ENCODE data around the gene PIGU.
"Not testable (repeated sequence)": the region's sequence is repeated elsewhere in the genome, so short reads cannot be mapped to it uniquely, and the experiment has no call there.

The PIGU gene

DNA sequence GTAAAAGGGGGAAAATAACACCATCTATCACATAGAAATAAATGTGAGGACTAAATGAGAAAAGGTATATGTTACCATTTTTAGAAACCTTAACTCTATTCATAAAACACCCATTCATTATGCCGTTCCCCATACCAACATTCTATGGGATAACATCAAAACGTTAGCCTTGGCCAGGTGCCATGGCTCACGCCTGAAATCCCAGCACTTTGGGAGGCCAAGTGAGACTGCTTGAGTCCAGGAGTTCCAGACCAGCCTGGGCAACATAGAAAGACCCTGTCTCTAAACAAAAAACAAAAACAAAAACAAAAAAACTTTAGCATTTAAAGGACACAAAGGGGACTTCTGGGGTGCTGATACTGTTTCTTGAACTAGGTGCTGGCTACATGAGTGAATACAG lies 1.3 kb downstream of the PIGU start:
- Histone ChIP-seq H3K4me3 (ENCODE audit: low read depth in 1 of 2, low read length in 1 of 2) (no peak overlapping the region), H3K9me3 (no peaks in the 10 kb centered on the region), H3K27me3 (no peaks in the 10 kb centered on the region), H3K4me1 (ENCODE audit: control insufficient read depth in 1 of 2, insufficient read depth in 1 of 2, low read depth in 1 of 2, low read length in 1 of 2) (peaks cover 46% of the 10 kb centered on the region in 2 experiments), H3K27ac (peak overlapping the region; percentile 88), H3K36me3 (peaks cover 3% of the 10 kb centered on the region)
- TF ChIP-seq, protein P1, sequence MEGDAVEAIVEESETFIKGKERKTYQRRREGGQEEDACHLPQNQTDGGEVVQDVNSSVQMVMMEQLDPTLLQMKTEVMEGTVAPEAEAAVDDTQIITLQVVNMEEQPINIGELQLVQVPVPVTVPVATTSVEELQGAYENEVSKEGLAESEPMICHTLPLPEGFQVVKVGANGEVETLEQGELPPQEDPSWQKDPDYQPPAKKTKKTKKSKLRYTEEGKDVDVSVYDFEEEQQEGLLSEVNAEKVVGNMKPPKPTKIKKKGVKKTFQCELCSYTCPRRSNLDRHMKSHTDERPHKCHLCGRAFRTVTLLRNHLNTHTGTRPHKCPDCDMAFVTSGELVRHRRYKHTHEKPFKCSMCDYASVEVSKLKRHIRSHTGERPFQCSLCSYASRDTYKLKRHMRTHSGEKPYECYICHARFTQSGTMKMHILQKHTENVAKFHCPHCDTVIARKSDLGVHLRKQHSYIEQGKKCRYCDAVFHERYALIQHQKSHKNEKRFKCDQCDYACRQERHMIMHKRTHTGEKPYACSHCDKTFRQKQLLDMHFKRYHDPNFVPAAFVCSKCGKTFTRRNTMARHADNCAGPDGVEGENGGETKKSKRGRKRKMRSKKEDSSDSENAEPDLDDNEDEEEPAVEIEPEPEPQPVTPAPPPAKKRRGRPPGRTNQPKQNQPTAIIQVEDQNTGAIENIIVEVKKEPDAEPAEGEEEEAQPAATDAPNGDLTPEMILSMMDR (IDR thresholded peaks at IDR 0.05), result no peak

DNA sequence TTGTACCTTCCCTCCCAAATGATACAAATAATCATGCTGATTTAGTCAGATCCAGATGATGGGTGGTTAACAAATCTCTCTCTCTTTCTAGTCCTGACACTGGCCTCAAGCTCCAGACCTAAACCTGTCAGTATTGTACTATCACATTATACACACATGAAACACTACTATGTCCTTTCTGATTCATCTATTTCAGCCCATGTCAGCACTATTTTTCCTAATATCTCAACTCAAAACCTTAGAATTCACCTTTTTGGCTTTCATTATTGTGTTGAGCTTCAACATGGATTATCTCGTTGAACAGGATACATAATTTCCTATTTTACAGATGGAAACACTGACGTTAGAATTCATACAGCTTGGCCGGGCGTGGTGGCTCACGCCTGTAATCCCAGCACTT lies 3.5 kb downstream of the PIGU start:
- Histone ChIP-seq H3K4me3 (ENCODE audit: low read depth in 1 of 2, low read length in 1 of 2) (no peak overlapping the region), H3K4me1 (ENCODE audit: control insufficient read depth in 1 of 2, insufficient read depth in 1 of 2, low read depth in 1 of 2, low read length in 1 of 2) (peaks cover 25% of the 10 kb centered on the region in 2 experiments), H3K27me3 (no peaks in the 10 kb centered on the region), H3K36me3 (peaks cover 3% of the 10 kb centered on the region), H3K27ac (no peak overlapping the region), H3K9me3 (no peaks in the 10 kb centered on the region)
- TF ChIP-seq, protein P1 (IDR thresholded peaks at IDR 0.05), result no peak

GRCh38 chr20:34669094-34669493 lies 7.8 kb downstream of the PIGU start:
- Histone ChIP-seq H3K4me3 (ENCODE audit: low read depth in 1 of 2, low read length in 1 of 2) (no peak overlapping the region), H3K27me3 (no peaks in the 10 kb centered on the region), H3K9me3 (no peaks in the 10 kb centered on the region), H3K27ac (no peak overlapping the region), H3K4me1 (ENCODE audit: control insufficient read depth in 1 of 2, insufficient read depth in 1 of 2, low read depth in 1 of 2, low read length in 1 of 2) (no peaks in the 10 kb centered on the region), H3K36me3 (no peaks in the 10 kb centered on the region)
- TF ChIP-seq, protein P1 (IDR thresholded peaks at IDR 0.05), result no peak

- H3K4me3 ChIP-seq (ENCODE audit: low read depth in 1 of 2, low read length in 1 of 2); H3K27ac ChIP-seq; H3K27me3 ChIP-seq; H3K9me3 ChIP-seq; H3K4me1 ChIP-seq (ENCODE audit: control insufficient read depth in 1 of 2, insufficient read depth in 1 of 2, low read depth in 1 of 2, low read length in 1 of 2); H3K36me3 ChIP-seq: not testable (repeated sequence)
Measured at GRCh38 chr20:34664751-34665150, 12.1 kb downstream of the PIGU start.

- Histone ChIP-seq H3K4me1 (ENCODE audit: control insufficient read depth in 1 of 2, insufficient read depth in 1 of 2, low read depth in 1 of 2, low read length in 1 of 2) (peaks cover 0 to 4% of the 10 kb centered on the region in 2 experiments), H3K27me3 (no peaks in the 10 kb centered on the region), H3K27ac (no peak overlapping the region), H3K4me3 (ENCODE audit: low read depth in 1 of 2, low read length in 1 of 2) (no peak overlapping the region), H3K9me3 (no peaks in the 10 kb centered on the region), H3K36me3 (no peaks in the 10 kb centered on the region)
- TF ChIP-seq, protein P1 (IDR thresholded peaks at IDR 0.05), result no peak
Measured at GRCh38 chr20:34663213-34663943, 13.5 kb downstream of the PIGU start.

- not testable (repeated sequence) for H3K4me1 ChIP-seq (ENCODE audit: control insufficient read depth in 1 of 2, insufficient read depth in 1 of 2, low read depth in 1 of 2, low read length in 1 of 2); H3K4me3 ChIP-seq (ENCODE audit: low read depth in 1 of 2, low read length in 1 of 2); H3K36me3 ChIP-seq; H3K27ac ChIP-seq; H3K9me3 ChIP-seq; H3K27me3 ChIP-seq
Measured at GRCh38 chr20:34661811-34662210, 15.1 kb downstream of the PIGU start.

DNA sequence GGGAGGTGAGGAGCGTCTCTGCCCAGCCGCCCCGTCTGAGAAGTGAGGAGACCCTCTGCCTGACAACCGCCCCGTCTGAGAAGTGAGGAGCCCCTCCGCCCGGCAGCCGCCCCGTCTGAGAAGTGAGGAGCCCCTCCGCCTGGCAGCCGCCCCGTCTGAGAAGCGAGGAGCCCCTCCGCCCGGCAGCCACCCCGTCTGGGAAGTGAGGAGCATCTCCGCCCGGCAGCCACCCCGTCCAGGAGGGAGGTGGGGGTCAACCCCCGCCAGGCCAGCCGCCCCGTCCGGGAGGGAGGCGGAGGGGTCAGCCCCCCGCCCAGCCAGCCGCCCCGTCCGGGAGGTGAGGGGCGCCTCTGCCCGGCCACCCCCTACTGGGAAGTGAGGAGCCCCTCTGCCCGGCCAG lies 18.2 kb downstream of the PIGU start:
- H3K4me1 ChIP-seq (ENCODE audit: control insufficient read depth in 1 of 2, insufficient read depth in 1 of 2, low read depth in 1 of 2, low read length in 1 of 2); H3K27ac ChIP-seq; H3K4me3 ChIP-seq (ENCODE audit: low read depth in 1 of 2, low read length in 1 of 2); H3K27me3 ChIP-seq; H3K36me3 ChIP-seq; H3K9me3 ChIP-seq: not testable (repeated sequence)
